ENCODE data around the gene RAI1.
"Not testable (repeated sequence)": the region's sequence is repeated elsewhere in the genome, so short reads cannot be mapped to it uniquely, and the experiment has no call there.

RAI1 gene

DNA sequence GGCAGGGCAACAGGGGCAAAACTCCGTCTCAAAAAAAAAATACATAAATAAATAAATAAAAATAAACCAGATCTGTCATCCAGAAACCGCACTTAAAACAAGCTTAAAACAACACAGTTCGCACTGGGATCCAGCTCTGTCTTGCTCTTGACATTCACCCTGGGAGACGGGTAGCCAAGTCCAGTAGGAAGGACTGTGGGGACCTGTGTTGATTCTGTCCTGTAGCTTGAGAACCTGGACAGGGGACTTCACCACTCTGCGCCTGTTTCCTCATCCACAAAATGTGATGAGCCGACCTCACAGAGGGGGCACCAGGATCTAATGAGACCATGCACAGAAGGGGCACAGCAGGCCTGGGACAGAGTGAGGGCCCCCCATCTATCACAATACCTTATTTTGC, 1.5 kb upstream of the RAI1 start:
- no peak for DNase-seq (ENCODE audit: low read depth)

DNA sequence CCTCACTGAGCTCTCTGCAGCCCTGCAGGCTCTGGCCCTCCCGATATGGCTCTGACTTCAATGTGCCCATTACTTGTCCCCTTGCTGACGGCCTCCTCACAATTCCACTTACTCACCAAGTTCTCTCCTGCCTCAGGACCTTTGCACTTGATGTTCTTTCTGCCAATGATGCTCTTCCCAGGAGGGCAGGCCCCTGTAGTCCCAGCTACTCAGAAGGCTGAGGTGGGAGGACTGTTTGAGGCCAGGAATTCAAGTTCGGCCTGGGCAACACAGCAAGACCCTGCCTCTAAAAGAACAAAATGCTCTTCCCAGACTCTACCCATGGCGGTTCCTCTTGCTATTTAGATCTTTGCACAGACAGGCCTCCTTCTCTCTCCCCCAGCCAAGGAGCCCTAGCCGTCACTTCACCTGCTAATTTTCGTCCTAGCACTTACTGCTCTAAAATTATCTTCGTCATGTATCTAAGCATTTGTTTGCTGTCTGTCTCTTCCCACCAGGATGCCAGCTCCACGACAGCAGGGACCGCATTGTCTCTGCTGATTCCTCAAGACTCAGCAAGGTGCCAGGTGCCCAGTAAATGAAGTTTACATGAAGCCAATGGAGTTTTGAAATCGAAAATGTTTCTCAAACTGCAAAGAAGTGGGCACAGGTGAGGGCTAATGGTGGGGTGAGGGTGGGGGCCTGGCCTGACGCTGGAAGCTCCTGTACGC, 626 bp upstream of the RAI1 start:
- no peak for DNase-seq (ENCODE audit: low read depth)

DNA sequence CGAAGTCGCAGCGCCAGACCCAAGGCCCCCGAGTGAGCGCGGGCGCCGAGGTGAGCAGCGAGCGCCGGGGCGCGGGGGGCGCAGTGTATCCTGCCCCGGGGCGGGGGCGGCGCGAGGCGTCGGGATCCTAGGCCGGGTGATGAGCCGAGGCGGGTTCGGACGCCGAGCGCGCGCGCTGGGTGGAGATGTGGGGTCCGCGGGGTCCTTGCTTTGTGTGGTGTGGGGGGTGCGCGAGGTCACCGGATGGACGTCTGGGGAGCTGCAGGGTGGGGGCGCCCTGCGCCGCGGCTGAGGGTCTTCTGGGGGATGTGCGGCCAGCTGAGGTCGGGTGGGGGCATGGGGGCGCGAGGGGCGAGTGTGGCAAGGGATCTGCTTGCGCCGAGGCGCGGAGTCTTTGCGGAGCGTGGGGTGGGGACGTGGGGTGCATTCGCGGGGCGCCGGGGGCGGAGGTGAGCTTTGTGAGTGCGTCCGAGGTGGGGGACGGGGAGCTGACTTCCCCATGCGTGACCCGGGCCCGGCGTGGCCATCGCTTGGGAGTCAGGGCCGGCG, 560 bp downstream of the RAI1 start:
- DNase-seq (ENCODE audit: low read depth): no peak

DNA sequence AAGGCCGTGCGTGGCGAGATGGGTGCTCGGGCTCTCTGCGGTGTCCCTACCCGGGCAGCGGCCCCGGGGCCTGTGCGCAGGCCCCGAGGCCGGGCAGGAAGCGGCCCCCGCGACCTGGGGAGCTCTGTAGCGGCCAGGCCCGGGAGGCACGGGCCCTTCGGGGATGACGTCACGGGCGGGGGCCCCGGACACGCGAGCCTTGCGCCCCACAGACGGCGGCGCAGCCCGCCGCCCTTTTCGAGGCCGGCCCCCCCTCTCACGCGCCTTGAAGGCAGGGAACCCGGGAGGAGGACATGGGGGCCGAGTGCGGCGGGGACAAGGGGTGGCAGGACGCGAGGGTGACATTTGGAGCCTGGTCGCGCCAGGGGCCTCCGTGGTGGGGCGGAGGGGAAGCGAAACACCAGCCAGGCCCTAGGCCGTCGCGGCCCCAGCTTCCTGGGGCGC, 1.1 kb downstream of the RAI1 start:
- DNase-seq (ENCODE audit: low read depth): no peak

DNA sequence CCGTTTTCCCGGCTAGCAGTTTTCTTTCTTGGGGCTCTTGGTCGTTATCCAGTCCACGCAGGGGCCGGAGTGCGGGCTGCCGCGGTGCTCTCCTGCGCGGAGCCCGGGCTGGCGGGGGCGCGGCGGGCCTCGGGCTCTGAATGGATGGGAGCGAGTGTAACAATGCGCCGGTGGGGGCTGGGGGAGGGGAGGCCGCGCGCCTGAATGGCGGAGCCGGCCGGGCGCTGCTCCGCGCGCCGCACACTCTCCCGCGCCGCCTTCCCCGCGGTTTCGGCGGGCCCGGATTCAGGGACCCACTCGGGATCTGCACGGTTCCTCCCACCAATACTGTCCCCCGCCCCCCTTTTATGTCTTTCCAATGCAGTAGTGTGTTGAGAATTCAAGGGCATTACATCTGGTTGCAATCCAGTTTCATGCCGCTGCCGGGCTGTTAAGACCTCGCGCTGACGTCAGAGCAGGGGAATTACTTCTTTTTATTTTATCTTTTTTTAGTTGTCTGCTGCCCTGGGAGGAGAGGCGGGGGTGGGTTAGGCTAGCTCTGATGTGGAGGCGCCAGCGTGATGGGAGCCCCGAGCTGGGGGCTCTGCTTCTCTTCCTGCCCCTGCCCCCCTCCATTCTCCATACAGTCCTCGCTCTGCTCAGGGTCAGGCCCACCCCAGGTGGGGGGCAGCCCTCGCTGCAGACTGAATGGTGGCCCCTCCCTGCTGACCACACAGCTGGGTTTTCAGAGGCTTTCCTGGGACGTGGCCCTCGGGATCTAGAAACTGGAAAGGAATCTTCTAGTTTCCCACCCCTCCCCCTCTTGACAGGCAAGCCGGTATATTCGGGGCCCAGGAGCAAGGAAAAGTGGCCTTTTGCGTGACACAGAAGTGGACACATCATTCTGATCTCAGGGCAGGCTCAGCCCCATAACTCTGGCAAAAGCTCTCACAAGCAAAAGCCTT, 1.8 kb downstream of the RAI1 start:
- DNase-seq (ENCODE audit: low read depth): no peak

DNA sequence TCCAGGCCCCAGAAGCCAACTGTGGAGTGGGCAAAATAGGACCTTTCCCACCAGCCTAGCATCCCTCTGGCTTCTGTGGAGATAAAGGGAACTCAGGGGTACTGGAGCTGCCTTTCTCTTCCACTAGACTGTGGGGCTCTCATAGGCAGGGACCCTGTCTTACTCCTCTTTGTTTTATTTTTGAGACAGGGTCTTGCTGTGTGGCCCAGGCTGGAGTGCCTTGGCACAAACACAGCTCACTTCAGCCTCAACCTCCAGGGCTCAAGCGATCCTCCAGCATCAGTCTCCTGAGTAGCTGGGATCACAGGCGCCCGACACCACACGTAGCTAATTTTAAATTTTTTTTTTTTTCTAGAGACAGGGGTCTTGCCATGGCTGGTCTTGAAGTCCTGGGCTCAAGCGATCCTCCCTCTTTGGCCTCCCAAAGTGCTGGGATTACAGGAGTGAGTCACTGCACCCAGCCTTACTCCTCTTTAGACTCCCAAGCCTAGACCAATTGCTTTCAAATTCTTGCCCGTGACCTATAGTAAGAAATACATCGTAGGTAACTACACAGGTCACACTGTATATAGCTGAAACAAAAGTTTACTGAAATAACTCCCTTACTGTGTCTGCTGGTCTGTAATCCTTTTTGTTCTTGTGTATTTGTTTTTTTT, 2.6 kb downstream of the RAI1 start:
- no peak for DNase-seq (ENCODE audit: low read depth)

DNA sequence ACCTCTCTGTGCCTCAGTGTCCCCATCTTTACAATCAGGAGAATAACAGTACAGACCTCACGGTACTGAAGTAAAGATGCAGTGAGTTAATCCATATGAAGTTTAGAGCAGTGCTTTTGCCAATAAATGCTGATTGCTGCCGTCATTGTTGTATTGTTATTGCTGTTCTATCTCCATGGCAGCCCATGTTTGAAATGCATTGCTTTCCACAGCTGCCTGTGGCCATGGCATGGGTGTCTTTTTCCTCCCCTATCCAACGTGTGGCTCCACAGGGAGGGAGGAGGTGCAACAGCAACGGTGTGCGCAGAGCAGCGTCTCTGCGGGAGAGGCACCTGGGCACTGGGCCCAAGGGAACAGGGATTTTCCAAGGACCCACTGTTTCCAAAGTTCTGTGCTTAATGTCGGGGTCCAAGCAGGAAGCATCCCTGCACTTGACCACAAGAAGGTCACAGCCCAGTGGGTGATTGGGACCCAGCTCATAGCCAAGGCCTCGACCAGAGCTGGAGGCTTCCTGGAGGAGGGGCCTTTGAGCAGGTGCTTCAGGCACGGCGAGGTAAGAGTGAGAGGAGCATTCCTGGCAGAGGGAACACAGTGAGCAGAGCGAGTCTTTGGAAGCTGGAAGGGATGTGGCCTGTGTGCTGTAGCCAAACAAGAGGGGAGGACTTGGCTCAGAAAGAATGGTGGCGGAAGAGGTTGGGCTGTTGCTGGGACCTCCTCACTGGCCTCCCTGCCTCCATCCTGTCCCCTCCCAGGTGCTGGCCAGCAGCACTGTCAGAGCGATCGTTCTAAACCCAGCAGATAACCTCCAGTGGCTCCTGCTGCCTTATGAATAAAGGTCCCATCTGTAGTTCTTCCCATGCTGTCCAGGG, 3.9 kb downstream of the RAI1 start:
- no peak for DNase-seq (ENCODE audit: low read depth)

DNA sequence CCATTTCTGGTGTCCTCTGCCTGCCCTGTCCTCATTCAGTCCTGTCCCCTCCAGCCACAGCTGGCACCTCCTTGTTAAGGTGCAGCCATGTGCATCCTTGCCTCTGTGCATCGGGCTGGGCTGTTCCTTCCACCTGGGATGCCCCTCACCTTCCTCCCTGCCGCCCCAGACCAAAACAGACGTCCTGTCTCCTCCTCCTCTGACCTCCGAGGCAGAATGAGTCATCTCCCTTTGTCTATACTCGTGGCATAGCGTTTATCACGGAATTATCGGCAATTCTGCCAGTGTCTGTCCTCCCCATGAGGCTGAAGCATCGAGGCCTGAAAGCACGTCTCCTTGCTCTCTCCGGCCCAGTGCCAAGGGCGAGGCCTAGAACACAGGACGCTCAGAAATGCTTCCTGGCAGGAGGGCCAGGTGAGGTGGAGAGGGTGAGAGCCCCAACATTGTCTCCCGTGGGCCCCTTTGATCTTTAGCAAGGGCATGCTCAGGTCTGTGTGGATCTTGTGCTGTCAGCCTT, 4.6 kb downstream of the RAI1 start:
- no peak for DNase-seq (ENCODE audit: low read depth)

DNA sequence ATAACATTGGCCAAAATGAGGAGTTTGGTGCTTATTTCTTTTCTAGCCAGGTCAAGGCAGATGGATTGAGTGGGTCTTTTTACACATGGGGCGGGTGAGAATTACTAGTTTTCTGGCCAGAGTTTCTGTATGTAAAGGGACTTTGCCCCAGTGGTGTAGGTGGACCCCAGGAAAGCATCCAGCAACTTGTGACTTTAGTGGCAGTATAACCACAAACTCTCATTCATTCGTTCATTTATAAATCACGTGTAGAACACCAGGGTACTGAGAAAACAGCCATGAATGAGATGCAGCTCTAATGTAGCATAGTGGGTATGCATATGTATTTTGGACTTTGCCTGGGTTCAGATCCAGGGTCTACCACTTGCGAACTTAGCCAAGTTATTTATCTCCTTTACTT, 8.1 kb downstream of the RAI1 start:
- no peak for DNase-seq (ENCODE audit: low read depth)

DNA sequence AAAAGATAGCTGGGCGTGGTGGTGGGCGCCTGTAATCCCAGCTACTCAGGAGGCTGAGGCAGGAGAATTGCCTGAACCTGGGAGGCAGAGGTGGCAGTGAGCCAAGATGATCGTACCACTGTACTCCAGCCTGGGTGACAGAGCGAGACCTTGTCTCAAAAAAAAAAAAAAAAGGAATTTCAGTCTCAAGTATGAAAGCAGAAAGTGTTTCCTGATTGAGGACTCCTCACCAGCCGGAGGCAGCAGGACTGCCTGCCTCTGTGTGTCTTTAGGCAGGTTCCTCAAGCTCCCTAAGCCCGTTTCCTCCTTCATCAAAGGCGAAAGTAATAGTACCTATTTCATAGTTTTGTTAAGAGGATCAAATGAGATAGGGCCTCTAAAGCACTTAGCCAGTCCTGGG, 9.0 kb downstream of the RAI1 start:
- DNase-seq (ENCODE audit: low read depth): not testable (repeated sequence)

DNA sequence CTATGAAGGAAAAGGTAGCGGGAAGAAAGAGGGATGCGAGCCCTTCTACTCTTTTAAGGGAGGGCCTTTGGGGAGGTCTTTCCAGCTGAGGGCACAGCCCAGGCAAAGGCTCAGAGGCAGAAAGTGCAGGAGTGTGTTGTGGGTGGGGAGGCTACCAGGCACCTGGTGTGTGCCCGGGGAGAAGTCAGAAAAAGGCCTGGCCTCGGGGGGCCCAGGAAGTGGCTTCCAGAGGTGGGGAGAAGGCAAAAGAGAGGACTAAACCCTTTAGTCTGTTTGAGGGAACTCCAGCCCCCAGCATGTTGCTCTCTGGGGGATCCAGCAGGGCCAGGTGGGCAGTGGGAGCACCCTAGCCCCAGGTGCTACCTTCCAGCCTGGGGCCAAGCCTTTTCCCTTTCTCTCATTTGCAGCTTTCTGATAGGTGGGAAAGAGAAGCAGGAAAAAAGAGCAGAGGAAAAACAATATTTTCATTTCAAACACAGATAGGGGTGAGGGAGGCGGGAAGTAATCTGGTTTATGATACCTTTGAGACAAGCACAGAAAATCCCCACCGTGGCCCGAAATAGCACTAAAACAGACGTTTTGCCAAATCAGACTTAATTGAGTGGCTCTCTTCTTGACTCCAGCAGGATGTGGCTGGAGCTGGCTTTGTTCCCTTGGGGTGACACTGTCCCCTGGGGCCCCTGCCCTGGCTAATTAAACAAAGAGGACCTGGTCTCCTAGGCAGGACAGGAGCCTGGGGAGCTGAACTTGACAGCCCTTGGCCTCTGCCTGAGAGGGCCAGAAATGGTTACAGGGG, 10.4 kb downstream of the RAI1 start:
- DNase-seq (ENCODE audit: low read depth): no peak

DNA sequence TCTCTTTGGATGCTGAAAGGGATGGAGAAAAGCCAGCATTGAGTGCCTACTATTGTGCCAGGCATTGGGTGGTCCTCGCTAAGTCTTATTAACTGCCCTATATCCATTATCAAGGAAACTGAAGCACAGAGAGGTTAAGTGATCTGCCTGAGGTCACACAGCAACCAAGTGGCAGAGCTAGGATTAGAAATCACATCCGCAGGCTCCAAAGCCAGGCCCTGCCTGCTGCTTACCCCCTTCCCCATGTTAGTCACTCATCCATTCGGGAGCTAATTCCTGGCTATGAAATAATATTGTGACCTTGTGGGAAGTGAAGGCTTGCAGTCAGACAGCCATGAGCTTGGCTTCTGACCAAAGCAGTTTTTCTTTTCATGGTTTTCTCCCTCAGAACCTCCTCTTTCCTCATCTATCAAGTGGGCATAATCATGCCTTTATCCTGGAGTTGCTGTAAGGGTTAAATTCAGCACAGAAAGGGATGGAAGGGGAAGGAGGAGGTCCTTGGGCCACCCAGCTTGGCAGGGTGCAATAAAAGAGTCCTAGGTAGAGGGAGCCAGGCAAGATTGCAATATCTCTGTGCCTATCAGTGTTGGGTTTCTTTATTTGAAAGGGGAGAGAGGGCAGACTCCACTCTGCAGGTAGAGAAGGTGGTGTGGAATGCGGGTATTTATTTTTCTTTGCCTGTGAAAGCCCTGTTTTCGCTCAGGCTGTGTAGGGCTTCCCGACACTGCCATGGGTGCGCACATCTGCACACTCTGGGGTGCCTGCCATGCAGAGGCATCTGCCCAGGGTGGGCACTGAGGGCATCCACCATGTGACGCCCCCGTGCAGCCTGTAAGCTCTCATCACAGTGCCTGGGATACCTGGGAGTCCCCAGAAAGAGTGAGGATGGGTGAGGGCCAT, 11.3 kb downstream of the RAI1 start:
- no peak for DNase-seq (ENCODE audit: low read depth)

DNA sequence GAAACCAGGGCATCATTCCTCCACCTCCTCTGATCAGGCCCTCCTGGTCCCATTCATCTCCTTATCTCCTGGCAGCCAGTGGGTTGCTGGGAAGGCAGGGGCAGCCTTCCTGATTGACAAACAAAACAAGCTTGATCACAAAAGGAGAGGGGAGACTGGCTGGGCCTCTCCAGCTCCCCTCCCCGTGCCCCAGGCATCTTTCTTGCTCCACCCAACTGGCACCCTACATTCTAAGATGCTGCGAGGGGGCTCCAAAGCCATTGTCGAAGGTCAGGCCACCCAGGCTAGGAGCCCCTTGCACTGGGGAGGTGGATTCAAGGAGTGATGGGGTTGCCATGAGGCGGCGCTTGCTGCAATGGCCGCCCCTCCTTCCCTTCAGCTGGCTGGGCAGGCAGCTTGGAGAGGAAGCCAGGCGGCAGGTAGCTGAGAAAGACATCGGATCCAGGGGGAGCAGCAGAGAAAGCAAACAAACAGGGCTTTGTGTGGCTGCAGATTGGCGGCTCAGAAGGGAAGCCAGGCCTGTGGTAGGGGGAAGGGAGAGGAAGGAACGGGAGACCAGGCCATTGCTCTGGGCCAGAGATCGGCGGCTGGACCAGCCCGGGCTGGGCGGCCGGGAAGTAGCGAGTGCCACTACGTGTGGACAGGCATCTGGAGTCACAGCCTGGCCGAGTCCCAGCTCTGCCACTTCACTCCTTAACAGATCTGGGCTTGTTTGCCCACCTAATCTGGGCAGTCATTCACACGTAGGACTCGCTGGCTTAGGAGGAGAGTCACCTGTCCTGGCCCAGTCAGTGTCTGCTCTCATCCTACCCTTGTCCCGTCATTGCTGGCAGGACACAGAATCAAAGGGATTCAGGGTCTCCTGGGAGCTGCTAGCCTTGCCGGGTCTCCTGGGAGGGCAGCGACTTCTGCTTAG, 12.3 kb downstream of the RAI1 start:
- no peak for DNase-seq (ENCODE audit: low read depth)

DNA sequence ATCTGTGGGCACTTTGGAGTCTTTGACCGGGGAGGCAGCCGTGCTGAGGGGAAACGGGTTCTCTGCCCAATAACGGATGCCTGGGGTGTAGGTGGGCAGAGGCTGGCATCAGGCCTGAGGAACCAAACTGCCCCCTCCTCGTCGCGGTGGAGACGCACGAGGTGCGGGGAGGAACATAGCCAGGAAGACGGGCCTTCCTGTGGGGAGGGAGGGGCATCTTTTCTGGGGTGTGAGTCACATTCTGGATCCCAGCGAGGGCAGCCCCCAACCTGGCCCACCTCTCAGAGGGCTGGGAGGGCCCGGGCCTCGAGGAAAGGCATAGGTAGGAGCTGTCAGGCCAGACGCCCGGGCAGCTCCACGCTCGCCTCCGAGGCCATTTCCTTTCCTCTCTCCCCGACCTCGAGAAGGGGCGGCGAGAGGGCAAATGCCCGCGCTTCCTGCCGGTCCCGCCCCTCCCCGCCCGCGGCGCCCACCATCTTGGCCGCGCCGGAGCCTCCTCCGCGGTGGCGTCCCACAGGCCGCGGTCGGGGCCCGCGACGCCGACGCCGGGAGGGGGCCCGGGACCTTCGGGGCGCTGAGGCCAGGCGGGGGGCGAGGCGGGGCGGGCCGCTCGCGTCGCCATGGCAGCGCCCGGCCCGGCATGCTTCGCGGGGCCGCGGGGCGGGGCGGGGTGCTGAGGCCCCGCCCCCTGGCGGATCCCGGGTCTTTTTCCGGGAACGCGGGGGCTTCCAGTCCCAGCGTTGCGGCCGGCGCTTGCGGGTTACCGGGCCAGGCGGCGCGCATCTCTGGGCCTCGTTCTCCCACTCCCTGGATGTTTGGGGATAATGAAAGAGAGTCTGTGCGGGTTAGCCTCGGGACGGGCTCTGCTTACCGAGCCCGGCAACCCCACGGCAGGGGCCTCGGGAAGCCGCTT, 13.2 kb downstream of the RAI1 start:
- no peak for DNase-seq (ENCODE audit: low read depth)

DNA sequence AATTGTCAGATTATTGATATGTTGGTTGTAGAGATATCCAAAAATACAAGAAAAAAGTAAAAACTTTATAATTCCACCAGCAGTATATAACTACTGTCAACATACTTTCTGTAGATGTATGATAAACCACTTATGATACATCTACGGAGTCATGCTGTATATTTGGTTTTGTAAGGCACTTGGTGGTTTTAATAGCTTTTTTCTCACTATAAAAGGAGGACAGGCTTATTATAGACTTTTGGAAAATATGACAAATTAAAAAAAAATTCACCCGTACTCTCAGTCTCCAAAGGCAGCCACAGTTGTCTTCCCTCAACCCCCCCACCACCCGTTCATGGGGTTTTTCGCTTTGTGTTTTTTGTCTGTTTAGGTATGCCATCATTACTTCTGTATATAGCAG, 14.8 kb downstream of the RAI1 start:
- DNase-seq (ENCODE audit: low read depth): no peak

DNA sequence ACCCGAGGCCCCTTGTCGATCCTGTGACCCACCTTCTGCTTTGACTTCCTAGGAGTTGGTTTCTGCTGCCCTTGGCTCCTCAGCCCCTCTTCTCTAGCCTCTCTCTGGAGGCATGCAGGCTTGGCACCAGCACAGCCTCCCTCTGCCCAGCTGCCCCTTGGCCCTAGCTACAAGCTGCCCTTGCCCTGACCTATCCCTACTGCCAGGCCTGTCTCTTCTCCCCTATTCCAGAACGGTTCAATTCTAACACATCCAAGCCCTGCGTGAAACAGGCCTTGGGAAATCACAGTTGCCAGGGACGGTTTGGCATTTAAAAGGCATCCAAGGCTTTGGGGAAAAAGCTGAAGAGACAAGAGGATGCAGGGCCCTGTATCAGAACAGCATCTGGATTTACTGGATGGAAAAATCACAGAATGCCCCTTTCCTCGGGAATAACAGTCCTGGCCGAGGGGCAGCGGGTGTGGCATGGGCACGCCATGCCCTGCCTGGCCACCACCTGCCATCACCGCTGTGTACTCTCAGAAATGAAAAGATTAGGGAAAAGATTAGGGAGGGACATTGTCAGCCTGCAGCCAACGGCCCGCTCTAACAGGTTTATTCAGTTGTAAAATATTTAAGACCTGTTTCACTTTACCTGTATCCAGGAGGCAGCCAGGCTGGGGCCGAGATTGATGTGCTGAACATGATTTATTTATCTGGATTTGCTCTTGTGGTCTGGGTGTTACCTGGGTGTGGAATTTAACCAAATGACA, 15.8 kb downstream of the RAI1 start:
- DNase-seq (ENCODE audit: low read depth): no peak

Measured in stromal cell of bone marrow (primary cell).